C4-2B (cell line): ENCODE results near the gene CDC42BPG.

Experiments
- H3K27ac ChIP-seq: fragments of 450-650 bp; 2 replicates; pipeline ENCODE4 v1.5.1; 2017
- ZFX ChIP-seq: fragments of 450-650 bp; IDR thresholded peaks from 2 replicates; pipeline ENCODE4 v1.6.1; 2017
- TF ChIP-seq, protein P1 (sequence below): fragments of 450-650 bp; conservative IDR thresholded peaks from 2 replicates; pipeline ENCODE4 v1.5.1; 2017; ENCODE audit warnings: mild to moderate bottlenecking

The CDC42BPG gene

DNA sequence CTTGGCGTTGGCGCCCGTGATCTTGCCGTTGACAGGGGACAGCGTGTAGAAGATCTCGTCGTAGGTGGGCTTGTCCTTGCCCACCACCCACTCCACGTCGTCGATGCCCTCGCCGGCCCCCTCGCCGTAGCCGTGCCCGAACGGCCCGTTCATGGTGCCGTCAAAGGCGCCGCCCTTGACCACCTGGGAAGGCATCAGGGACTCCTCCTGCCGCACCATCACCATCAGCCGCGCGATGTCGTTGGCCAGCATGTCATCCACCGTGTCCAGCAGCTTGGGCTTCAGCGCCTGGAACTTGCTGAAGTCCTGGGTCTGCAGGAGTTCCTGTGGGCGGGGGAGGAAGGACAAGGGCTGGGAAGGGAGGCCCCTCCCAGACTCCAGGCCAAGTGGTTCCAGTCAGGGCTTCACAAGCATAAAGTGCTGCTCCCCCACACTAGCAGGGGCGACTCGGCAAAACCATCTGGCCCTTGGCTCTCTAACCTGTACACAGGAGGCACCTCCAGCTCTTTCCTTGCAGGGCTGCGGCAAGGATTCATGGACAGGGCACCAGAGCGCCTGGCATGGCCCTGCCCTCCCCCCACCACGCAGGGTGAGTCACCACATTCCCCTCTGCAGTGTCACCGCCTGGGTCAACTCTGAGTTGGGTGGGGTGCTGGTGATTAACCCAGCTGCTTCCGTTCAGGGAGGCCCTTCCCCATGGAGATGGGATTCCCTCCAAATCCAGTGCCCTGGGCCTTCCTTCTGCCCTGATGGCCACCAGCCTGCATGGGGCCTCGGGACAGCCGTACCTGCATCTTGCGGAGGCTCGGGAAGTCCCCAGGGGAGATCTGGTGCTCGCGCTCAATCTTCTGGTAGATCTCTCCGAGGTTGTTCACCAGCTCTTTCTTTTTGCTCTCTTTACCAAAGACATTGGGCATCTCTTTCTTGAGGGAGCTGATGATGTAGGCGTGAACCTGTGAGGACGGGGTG lies 10.4 kb upstream of the CDC42BPG start:
- no peak overlapping the region for H3K27ac ChIP-seq
- TF ChIP-seq, protein P1, sequence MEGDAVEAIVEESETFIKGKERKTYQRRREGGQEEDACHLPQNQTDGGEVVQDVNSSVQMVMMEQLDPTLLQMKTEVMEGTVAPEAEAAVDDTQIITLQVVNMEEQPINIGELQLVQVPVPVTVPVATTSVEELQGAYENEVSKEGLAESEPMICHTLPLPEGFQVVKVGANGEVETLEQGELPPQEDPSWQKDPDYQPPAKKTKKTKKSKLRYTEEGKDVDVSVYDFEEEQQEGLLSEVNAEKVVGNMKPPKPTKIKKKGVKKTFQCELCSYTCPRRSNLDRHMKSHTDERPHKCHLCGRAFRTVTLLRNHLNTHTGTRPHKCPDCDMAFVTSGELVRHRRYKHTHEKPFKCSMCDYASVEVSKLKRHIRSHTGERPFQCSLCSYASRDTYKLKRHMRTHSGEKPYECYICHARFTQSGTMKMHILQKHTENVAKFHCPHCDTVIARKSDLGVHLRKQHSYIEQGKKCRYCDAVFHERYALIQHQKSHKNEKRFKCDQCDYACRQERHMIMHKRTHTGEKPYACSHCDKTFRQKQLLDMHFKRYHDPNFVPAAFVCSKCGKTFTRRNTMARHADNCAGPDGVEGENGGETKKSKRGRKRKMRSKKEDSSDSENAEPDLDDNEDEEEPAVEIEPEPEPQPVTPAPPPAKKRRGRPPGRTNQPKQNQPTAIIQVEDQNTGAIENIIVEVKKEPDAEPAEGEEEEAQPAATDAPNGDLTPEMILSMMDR, result no peak
- no peak for TF ChIP-seq ZFX

DNA sequence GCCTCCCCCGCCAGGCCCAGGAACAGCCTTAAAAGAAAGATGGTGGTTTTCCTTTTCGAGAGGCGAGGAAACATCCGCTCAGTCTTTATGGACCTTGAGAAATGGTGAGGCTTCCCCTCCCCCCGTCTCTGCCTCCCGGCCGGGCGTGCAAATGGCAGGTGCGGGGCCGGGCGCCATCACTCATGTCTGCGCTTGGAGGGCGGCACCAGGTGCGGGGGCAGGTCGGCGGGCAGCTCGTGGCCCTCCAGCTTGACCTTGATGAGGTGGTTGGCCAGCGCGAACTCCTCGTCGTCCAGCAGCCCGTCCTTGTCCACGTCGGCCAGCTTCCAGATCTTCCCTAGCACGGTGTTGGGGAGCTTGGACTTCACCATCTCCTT lies 9.7 kb upstream of the CDC42BPG start:
- H3K27ac ChIP-seq, result no peak overlapping the region
- TF ChIP-seq, protein P1, result no peak

DNA sequence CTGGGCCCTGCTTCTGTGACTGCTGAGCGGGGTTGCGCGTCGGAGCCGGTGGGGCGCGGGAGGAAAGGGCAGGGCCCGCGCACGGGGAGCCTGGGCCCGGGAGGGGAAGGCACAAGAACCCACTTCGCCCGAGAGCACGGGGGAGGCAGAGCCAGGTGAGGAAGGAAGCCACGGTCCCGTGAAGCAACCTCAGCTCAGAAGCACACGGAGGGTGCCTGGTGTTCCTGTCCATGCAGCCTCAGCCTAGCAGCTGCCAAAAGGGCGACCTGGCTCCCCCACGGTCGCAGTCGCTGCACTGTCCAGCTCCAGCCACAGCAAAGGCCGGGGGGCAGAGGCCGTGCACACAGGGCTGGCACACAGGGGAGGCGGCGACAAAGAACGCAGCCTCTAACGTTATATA lies 9.3 kb upstream of the CDC42BPG start:
- TF ChIP-seq ZFX, result no peak
- TF ChIP-seq, protein P1, result no peak
- H3K27ac ChIP-seq, result no peak overlapping the region

DNA sequence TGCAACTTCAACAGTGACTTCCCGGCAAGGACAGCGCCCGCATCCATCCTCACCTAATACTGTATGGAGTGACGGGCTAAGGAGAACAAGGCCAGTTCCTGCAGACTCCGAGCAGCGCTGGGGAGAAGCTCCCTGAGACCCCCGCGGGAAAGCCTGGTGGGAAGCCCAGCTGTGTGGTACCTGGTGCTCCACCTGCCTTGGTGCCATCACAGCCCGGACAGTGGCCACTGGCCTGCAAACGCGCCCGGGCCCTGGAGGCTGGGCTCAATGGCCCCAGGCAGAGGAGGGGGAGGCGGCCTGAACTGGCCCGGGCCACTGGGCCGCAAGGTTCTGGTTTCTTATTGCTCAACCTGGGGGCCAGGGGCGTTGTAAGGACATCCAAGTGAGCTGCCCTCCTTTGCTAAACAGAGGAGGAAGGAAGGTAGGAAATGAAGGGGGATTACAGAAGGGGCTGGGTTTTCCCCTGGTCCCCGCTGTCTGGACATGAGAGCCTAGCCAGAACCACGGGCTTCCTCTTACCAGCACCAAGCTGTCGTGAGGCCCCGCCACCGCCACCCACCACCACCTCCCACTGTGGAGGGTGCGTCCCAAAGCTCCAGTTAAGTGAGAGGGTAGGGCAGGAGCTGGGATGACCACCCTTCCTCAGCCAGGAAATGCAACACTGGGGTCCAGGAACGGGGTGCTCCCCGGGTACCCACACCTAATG lies 8.5 kb upstream of the CDC42BPG start:
- H3K27ac ChIP-seq, result no peak overlapping the region
- TF ChIP-seq ZFX, result no peak
- TF ChIP-seq, protein P1, result no peak

DNA sequence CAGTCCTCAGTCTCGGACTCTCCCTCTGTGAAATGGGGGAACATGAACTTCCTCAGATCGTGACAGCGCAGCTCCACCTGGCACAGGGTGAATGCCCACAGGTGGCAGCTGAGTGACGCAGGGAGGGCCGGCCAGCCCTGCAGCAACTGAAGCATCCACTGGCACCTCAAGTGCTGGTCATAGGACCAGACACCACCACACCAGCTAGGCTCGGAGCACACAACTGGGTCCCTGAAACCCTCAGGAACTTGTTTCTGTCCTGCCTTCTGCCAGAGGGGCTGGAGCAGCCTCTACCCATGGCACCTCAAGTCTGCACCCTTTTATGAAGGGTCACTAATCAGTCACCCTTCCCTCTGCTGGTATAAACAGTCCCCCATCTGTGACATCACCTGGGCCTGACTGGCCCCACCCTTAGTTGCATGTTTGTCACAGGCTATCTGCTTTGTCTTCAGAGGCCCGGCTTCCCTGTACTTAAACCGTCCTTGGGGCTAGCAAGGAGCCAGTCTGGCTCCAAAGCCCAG lies 7.4 kb upstream of the CDC42BPG start:
- H3K27ac ChIP-seq, result no peak overlapping the region

DNA sequence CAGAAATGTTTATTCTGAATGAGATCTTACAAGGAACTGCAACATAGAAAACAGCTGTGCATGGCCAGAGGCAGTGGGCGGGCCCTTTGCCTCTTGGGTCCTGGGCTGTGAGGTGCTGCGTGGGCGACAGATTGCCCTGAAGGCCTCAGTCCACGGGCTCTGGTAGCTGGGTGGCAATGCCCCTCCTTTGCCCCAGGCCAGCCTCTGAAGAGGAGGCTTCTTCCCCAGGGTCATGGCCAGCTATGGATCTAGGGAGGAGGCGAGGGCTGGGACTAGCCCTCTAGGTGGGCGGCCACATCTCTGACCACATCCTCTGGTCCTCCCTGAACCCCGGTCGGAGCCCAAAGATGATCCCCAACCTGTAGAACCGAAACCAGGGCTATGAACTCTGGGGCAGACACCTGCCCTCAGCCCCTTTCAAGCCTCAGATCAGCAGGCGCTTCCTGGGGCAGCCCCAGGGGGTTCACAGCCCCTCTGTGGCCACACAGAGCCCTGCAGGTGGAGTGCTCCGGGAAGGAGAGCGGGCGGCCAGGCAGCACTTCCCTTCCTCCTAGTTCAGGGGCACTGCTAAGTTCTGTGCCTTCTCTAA lies 6.6 kb upstream of the CDC42BPG start:
- TF ChIP-seq, protein P1, result no peak
- H3K27ac ChIP-seq, result no peak overlapping the region

More for the DNA sequence above, 7.4 kb upstream of the CDC42BPG start:
- TF ChIP-seq, protein P1, result no peak
- no peak for TF ChIP-seq ZFX
